ENCODE results near the gene CCDC171. TPM values are rescaled to one million over a fixed set of nuclear protein-coding genes. Genes with fewer than 3 reads are reported as not detected.

Gene CCDC171
- total and polyA plus RNA-seq, 5 donors from 2014 or later: 0.05 to 1.1 (median 0.29) TPM

Other genes starting within 250 kb of the CCDC171 start
- gene TTC39B, start 245.8 kb upstream of the CCDC171 start, total RNA-seq: 42.7 TPM
- 10 to 100 TPM in 1 of 4 donors, 1 to 10 TPM in 3; 4.0 to 10.4 (median 8.6) TPM for gene TTC39B, start 245.8 kb upstream of the CCDC171 start, polyA plus RNA-seq
- gene SNAPC3, start 130.2 kb upstream of the CCDC171 start, total RNA-seq: 14.0 TPM
- gene SNAPC3, start 130.2 kb upstream of the CCDC171 start, polyA plus RNA-seq: 10 to 100 TPM in 3 of 4 donors, 1 to 10 TPM in 1; 8.1 to 15.3 (median 12.5) TPM
- gene PSIP1, start 42.1 kb upstream of the CCDC171 start, total RNA-seq: 131 TPM
- gene PSIP1, start 42.1 kb upstream of the CCDC171 start, polyA plus RNA-seq: 100 to 1,000 TPM in 3 of 4 donors, 10 to 100 TPM in 1; 86.0 to 136 (median 113) TPM

Measured in CD4-positive, CD25-positive, alpha-beta regulatory T cell (primary cell).